GM19328 (cell line): ENCODE measurements around the gene CPM.

Experiments
- ATAC-seq: cut with Tn5 transposase; IDR thresholded peaks from one replicate; pipeline ENCODE4 v1.9.1; 2021; ENCODE audit warnings: mild to moderate bottlenecking, moderate library complexity; ENCODE audit not compliant: unreplicated experiment

Gene CPM

GRCh38 chr12:68957273-68957672, 24.3 kb upstream of the CPM start:
- ATAC-seq = no peak

GRCh38 chr12:68956466-68956865, 23.5 kb upstream of the CPM start:
- ATAC-seq = no peak

GRCh38 chr12:68954811-68955210, 21.8 kb upstream of the CPM start:
- no peak for ATAC-seq

GRCh38 chr12:68953536-68953935, 20.6 kb upstream of the CPM start:
- ATAC-seq = no peak

- no peak for ATAC-seq
These were observed 18.7 kb upstream of the CPM start for GRCh38 chr12:68951652-68952051.

GRCh38 chr12:68950511-68950910, 17.5 kb upstream of the CPM start:
- ATAC-seq = no peak

GRCh38 chr12:68945255-68945654, 12.3 kb upstream of the CPM start:
- no peak for ATAC-seq

- no peak for ATAC-seq
These were observed 11.5 kb upstream of the CPM start for GRCh38 chr12:68944296-68945076.

- no peak for ATAC-seq
These were observed 10.9 kb upstream of the CPM start for GRCh38 chr12:68943848-68944247.

- no peak for ATAC-seq
These were observed 7.8 kb upstream of the CPM start for GRCh38 chr12:68940731-68941130.

- ATAC-seq = no peak
These were observed 6.5 kb upstream of the CPM start for GRCh38 chr12:68939505-68939904.

- no peak for ATAC-seq
These were observed 1.4 kb upstream of the CPM start for GRCh38 chr12:68934392-68934791.

GRCh38 chr12:68932128-68932960, 627 bp downstream of the CPM start:
- peak; percentile 39 for ATAC-seq

GRCh38 chr12:68930178-68930577, 2.8 kb downstream of the CPM start:
- no peak for ATAC-seq

- ATAC-seq = no peak
These were observed 8.4 kb downstream of the CPM start for GRCh38 chr12:68924546-68924945.

GRCh38 chr12:68919581-68920239, 13.3 kb downstream of the CPM start:
- ATAC-seq = no peak

- ATAC-seq = no peak
These were observed 14.0 kb downstream of the CPM start for GRCh38 chr12:68918960-68919359.

GRCh38 chr12:68915055-68915454, 17.9 kb downstream of the CPM start:
- ATAC-seq = no peak

- ATAC-seq = no peak
These were observed 19.3 kb downstream of the CPM start for GRCh38 chr12:68913682-68914081.

GRCh38 chr12:68912916-68913315, 20.1 kb downstream of the CPM start:
- ATAC-seq = no peak

- ATAC-seq = no peak
These were observed 21.7 kb downstream of the CPM start for GRCh38 chr12:68911197-68911718.
